HepG2 (cell line): ENCODE data around the gene LATS2. TPM values are rescaled to one million over a fixed set of nuclear protein-coding genes. Genes with fewer than 3 reads are reported as not detected.

Source experiments
- CEBPG ChIP-seq: IDR thresholded peaks from 2 replicates; pipeline ENCODE4 v1.6.1; 2016
- CREM ChIP-seq, 2 experiments: sonication (generic) in 1 of 2; formaldehyde crosslinking in 1 of 2; IDR thresholded peaks; 2 replicates each; pipeline versions ENCODE4 v1.4.0 to v1.6.1; 2016 to 2020; ENCODE audit warnings: antibody characterized with exemption in 1 of 2, mild to moderate bottlenecking in 1 of 2, missing genetic modification reagents in 1 of 2
- ERF ChIP-seq: IDR thresholded peaks from 2 replicates; pipeline ENCODE4 v1.6.1; 2018; ENCODE audit warnings: missing biosample characterization, missing genetic modification reagents
- FOSL1 ChIP-seq: sonication (generic); formaldehyde crosslinking; IDR thresholded peaks from 2 replicates; pipeline ENCODE4 v1.9.0; 2021; ENCODE audit warnings: missing genetic modification reagents, borderline replicate concordance
- MED1 ChIP-seq: sonication (generic); formaldehyde crosslinking; IDR thresholded peaks from 2 replicates; pipeline ENCODE4 v1.4.0; 2020; ENCODE audit warnings: missing genetic modification reagents
- NR2F2 ChIP-seq: IDR thresholded peaks from 2 replicates; pipeline ENCODE4 v1.6.1; 2012; ENCODE audit warnings: low read depth, inconsistent platforms, borderline replicate concordance
- SOX6 ChIP-seq, 2 experiments: fragments of 450-650 bp in 1 of 2; sonication (generic) in 1 of 2; formaldehyde crosslinking in 1 of 2; IDR thresholded peaks; 2 replicates each; pipeline versions ENCODE4 v1.4.0 to v1.6.1; 2017 to 2020; ENCODE audit warnings: antibody characterized with exemption in 1 of 2, mild to moderate bottlenecking in 1 of 2, missing genetic modification reagents in 1 of 2
- SP5 ChIP-seq: IDR thresholded peaks from 2 replicates; pipeline ENCODE4 v1.6.1; 2016; ENCODE audit warnings: low read depth, borderline replicate concordance
- TCF7L2 ChIP-seq: IDR thresholded peaks from 2 replicates; pipeline ENCODE4 v1.6.1; 2011; ENCODE audit warnings: mild to moderate bottlenecking, low read depth, low read length, moderate library complexity
- XRCC5 ChIP-seq: fragments of 200-400 bp; formaldehyde crosslinking; optimal IDR thresholded peaks from 2 replicates; pipeline ENCODE3; 2017; ENCODE audit warnings: mild to moderate bottlenecking, low read length
- ZMYM2 ChIP-seq: sonication (generic); formaldehyde crosslinking; IDR thresholded peaks from 2 replicates; pipeline ENCODE4 v1.8.0; 2022; ENCODE audit warnings: mild to moderate bottlenecking, missing genetic modification reagents
- ZNF556 ChIP-seq: sonication (generic); formaldehyde crosslinking; IDR thresholded peaks from 2 replicates; pipeline ENCODE4 v1.4.0; 2020; ENCODE audit warnings: mild to moderate bottlenecking, missing genetic modification reagents, borderline replicate concordance
- ZNF598 ChIP-seq: sonication (generic); formaldehyde crosslinking; IDR thresholded peaks from 2 replicates; pipeline ENCODE4 v1.5.1; 2020; ENCODE audit warnings: mild to moderate bottlenecking, missing genetic modification reagents, borderline replicate concordance
- ZNF660 ChIP-seq: sonication (generic); formaldehyde crosslinking; IDR thresholded peaks from 2 replicates; pipeline ENCODE4 v1.5.1; 2020; ENCODE audit warnings: mild to moderate bottlenecking, low read depth, missing genetic modification reagents, borderline replicate concordance
- ZNF788 ChIP-seq: sonication (generic); formaldehyde crosslinking; IDR thresholded peaks from 2 replicates; pipeline ENCODE4 v1.5.0; 2020; ENCODE audit warnings: mild to moderate bottlenecking, missing genetic modification reagents, borderline replicate concordance
- polyA plus RNA-seq, 8 experiments: library from polyadenylated mRNA; depleted of rRNA in 3 of 8; stranded (reverse) in 7 of 8; unstranded in 1 of 8; fragments of >200 nt; fragmentation: Illumina TruSeq in 4 of 8; extraction: Trizol in 4 of 8; gene quantifications; 2 replicates each; pipeline versions ENCODE4 v1.2.1 to v1.2.3, GENCODE V29; 2011 to 2016; ENCODE audit warnings: low read depth in 4 of 8, missing spikeins in 1 of 8, mixed read lengths in 1 of 8; ENCODE audit not compliant: insufficient read depth in 1 of 8
- total RNA-seq, 5 experiments: library from RNA; depleted of rRNA; stranded (reverse); fragments of >200 nt; fragmentation: Illumina TruSeq; extraction: Trizol; gene quantifications; 2 replicates each; pipeline ENCODE4 v1.2.3, GENCODE V29; 2016; ENCODE audit warnings: low read depth in 1 of 5
- TF ChIP-seq, protein P1 (sequence below), 2 experiments: sonication (generic) in 1 of 2; formaldehyde crosslinking in 1 of 2; IDR thresholded peaks; 2 replicates each; pipeline versions ENCODE4 v1.4.0 to v1.6.1; 2016 to 2020; ENCODE audit warnings: borderline replicate concordance in 1 of 2, low read depth in 1 of 2, mild to moderate bottlenecking in 1 of 2, missing genetic modification reagents in 1 of 2
- TF ChIP-seq, protein P2 (sequence below): IDR thresholded peaks from 2 replicates; pipeline ENCODE4 v1.4.0; 2020; ENCODE audit warnings: mild to moderate bottlenecking, missing genetic modification reagents
- TF ChIP-seq, protein P3 (sequence below): sonication (generic); formaldehyde crosslinking; IDR thresholded peaks from 2 replicates; pipeline ENCODE4 v1.8.0; 2022; ENCODE audit warnings: mild to moderate bottlenecking, missing genetic modification reagents; ENCODE audit not compliant: insufficient replicate concordance

The LATS2 gene
- total and polyA plus RNA-seq, 2 of the 13 experiments (the other 11 are each of a cell fraction or from before 2014, with no cell fraction given) = 7.3 to 8.5 TPM

DNA sequence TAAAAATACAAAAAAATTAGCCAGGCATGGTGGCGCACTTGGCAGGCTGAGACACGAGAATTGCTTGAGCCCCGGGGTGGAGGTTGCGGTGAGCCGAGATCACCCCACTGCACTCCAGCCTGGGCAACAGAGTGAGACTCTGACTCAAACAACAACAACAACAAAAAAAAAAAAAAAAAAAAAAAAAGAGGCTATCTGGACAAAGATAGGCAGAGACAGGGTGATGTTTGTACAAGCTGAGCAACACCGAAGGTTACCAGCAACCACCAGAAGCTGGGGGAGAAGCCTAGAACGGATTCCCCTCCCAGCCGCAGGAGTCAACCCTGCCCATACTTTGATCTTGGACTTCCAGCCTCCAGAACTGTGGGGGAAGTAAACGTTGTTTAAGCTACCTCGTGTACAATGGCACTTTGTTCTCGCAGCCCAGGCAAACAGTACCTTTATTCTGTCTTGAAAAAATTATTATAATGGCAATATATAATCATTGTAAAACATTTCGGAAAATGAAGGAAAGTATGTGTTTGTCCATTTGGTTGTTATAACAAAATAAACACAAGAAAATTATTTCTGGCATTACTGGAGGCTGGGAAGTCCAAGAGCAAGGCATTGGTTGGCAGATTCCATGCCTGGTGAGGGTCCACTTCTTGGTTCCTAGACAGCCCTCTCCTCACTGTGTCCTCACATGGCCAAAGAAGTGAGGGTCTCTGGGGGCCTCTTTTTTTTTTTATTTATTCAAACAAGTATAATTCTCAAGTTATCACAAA lies 39.8 kb upstream of the LATS2 start (continued):
- TF ChIP-seq, protein P1, sequence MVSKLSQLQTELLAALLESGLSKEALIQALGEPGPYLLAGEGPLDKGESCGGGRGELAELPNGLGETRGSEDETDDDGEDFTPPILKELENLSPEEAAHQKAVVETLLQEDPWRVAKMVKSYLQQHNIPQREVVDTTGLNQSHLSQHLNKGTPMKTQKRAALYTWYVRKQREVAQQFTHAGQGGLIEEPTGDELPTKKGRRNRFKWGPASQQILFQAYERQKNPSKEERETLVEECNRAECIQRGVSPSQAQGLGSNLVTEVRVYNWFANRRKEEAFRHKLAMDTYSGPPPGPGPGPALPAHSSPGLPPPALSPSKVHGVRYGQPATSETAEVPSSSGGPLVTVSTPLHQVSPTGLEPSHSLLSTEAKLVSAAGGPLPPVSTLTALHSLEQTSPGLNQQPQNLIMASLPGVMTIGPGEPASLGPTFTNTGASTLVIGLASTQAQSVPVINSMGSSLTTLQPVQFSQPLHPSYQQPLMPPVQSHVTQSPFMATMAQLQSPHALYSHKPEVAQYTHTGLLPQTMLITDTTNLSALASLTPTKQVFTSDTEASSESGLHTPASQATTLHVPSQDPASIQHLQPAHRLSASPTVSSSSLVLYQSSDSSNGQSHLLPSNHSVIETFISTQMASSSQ (IDR thresholded peaks at IDR 0.05; ENCODE audit: low read depth) = no peak; the same call in 1 of the 2 replicates
- TF ChIP-seq, protein P1 (CRISPR knock-in tag; IDR thresholded peaks at IDR 0.05; ENCODE audit: borderline replicate concordance) = peak; percentile 71; the same call in 1 of the 2 replicates
- TF ChIP-seq TCF7L2 (peak; percentile 65; the same call in 1 of the 2 replicates), XRCC5 (peak; percentile 28), ZNF660 (no peak), ZNF598 (CRISPR knock-in tag) (no peak), ZMYM2 (peak; percentile 73; the same call in 1 of the 2 replicates), FOSL1 (no peak), ZNF788 (CRISPR knock-in tag) (peak; percentile 77; the same call in 1 of the 2 replicates), ZNF556 (CRISPR knock-in tag) (no peak), NR2F2 (0 out of 2 replicates have a peak, but pooled peaks have one; percentile 24), ERF (CRISPR knock-in tag) (0 out of 2 replicates have a peak, but pooled peaks have one; percentile 24), MED1 (peak; percentile 77), SOX6 (IDR thresholded peaks at IDR 0.05) (no peak), SOX6 (CRISPR knock-in tag; IDR thresholded peaks at IDR 0.05) (peak; percentile 88), CREM (IDR thresholded peaks at IDR 0.05) (peak; percentile 64; the same call in 1 of the 2 replicates), CREM (CRISPR knock-in tag; IDR thresholded peaks at IDR 0.05) (no peak), SP5 (CRISPR knock-in tag) (peak; percentile 94), CEBPG (CRISPR knock-in tag) (peak; percentile 32; the same call in 1 of the 2 replicates)
- TF ChIP-seq, protein P2, sequence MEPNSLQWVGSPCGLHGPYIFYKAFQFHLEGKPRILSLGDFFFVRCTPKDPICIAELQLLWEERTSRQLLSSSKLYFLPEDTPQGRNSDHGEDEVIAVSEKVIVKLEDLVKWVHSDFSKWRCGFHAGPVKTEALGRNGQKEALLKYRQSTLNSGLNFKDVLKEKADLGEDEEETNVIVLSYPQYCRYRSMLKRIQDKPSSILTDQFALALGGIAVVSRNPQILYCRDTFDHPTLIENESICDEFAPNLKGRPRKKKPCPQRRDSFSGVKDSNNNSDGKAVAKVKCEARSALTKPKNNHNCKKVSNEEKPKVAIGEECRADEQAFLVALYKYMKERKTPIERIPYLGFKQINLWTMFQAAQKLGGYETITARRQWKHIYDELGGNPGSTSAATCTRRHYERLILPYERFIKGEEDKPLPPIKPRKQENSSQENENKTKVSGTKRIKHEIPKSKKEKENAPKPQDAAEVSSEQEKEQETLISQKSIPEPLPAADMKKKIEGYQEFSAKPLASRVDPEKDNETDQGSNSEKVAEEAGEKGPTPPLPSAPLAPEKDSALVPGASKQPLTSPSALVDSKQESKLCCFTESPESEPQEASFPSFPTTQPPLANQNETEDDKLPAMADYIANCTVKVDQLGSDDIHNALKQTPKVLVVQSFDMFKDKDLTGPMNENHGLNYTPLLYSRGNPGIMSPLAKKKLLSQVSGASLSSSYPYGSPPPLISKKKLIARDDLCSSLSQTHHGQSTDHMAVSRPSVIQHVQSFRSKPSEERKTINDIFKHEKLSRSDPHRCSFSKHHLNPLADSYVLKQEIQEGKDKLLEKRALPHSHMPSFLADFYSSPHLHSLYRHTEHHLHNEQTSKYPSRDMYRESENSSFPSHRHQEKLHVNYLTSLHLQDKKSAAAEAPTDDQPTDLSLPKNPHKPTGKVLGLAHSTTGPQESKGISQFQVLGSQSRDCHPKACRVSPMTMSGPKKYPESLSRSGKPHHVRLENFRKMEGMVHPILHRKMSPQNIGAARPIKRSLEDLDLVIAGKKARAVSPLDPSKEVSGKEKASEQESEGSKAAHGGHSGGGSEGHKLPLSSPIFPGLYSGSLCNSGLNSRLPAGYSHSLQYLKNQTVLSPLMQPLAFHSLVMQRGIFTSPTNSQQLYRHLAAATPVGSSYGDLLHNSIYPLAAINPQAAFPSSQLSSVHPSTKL (CRISPR knock-in tag) = peak; percentile 82
- TF ChIP-seq, protein P3, sequence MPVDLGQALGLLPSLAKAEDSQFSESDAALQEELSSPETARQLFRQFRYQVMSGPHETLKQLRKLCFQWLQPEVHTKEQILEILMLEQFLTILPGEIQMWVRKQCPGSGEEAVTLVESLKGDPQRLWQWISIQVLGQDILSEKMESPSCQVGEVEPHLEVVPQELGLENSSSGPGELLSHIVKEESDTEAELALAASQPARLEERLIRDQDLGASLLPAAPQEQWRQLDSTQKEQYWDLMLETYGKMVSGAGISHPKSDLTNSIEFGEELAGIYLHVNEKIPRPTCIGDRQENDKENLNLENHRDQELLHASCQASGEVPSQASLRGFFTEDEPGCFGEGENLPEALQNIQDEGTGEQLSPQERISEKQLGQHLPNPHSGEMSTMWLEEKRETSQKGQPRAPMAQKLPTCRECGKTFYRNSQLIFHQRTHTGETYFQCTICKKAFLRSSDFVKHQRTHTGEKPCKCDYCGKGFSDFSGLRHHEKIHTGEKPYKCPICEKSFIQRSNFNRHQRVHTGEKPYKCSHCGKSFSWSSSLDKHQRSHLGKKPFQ (CRISPR knock-in tag) = no peak
